Gastrocnemius medialis (tissue), 4 donors: ENCODE results near the gene BBS4.

Source experiments
- POLR2A ChIP-seq, 2 donors: fragments of 450-650 bp; IDR thresholded peaks; one replicate each; pipeline ENCODE4 v1.6.1; 2017; ENCODE audit warnings: antibody characterized with exemption in 2 of 2, mild to moderate bottlenecking in 2 of 2, moderate library complexity in 2 of 2
- TF ChIP-seq, protein P1 (sequence below), 5 experiments: fragments of 450-650 bp in 3 of 5; fragments of 200-600 bp in 2 of 5; sonication (generic) in 2 of 5; IDR thresholded peaks in 4 of 5; conservative IDR thresholded peaks in 1 of 5; 1 replicate in 4 of 5; 2 replicates in 1 of 5; pipeline ENCODE4 v1.5.1; 2016 to 2019; ENCODE audit warnings: antibody characterized with exemption in 5 of 5, mild to moderate bottlenecking in 3 of 5, moderate library complexity in 3 of 5

DNA sequence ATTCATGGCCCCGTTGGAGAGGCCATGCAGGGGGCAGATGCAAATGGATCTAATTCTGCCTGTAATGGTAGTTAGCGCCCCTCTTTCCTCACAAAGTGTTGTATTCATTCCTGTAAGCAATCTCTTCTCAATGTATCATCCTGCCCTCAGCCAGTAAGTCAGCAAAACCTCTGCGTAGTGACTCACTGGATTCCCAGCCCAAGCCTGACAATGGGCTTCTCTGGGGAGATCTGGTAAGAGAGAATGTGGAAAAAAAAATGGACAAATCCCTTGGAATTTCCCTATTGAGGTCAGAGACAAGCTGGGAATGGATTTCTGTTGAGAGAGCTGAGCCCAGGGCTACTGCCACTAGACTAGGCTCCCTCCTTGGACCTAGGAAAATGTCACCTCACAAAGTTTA is 72.2 kb downstream of the BBS4 start:
- TF ChIP-seq, protein P1, sequence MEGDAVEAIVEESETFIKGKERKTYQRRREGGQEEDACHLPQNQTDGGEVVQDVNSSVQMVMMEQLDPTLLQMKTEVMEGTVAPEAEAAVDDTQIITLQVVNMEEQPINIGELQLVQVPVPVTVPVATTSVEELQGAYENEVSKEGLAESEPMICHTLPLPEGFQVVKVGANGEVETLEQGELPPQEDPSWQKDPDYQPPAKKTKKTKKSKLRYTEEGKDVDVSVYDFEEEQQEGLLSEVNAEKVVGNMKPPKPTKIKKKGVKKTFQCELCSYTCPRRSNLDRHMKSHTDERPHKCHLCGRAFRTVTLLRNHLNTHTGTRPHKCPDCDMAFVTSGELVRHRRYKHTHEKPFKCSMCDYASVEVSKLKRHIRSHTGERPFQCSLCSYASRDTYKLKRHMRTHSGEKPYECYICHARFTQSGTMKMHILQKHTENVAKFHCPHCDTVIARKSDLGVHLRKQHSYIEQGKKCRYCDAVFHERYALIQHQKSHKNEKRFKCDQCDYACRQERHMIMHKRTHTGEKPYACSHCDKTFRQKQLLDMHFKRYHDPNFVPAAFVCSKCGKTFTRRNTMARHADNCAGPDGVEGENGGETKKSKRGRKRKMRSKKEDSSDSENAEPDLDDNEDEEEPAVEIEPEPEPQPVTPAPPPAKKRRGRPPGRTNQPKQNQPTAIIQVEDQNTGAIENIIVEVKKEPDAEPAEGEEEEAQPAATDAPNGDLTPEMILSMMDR (IDR thresholded peaks at IDR 0.05 in 4 of 5, conservative IDR thresholded peaks at IDR 0.05 in 1 of 5): no peak
- TF ChIP-seq POLR2A (IDR thresholded peaks at IDR 0.05): no peak
